Measurements from ENCODE around the gene SAMMSON.

Gene SAMMSON

DNA sequence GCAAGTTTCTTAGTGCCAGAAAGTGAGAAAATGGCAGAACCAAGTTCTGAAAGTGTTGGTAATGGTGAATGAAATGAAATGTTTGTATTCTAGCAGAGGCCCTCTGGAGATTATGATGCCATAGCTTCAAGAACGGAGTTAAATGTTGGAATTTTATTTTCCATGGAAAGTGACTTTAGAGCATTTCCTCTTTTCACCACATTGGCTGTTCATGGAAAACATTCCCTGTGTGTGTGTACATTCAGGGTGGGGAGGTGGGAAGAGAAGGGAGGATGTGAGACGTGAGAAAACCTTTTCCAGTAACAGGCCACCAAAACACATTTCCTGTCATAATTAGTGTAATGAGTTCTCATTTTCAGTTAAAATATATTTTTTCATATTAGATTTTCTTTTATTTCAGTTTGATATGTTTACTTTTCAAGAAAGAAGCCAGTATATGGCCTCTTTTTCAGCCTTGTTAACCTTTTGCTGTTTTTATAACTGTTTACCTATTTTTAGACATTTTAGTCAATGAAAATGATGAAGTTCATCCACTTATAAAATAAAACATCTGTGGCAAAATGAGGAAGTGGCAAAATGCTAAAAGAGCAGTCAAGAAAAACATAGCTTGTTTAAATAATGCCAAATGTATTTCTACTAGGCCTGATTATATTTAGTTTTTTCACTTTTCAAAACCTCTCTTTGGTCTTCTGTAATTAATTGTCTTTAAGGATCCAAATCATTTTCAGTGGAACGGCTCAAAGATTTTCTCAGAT lies 21.6 kb downstream of the SAMMSON start:
- TF ChIP-seq CTCF (IDR thresholded peaks at IDR 0.05): no peak
- Histone ChIP-seq H3K9ac (no peak overlapping the region), H3K4me2 (ENCODE audit: low read length) (no peak overlapping the region), H3K27me3 (ENCODE audit: control insufficient read depth, insufficient read depth, low read length) (no peaks in the 10 kb centered on the region), H3K4me1 (no peaks in the 10 kb centered on the region), H3K79me2 (no peaks in the 10 kb centered on the region), H3K36me3 (ENCODE audit: control insufficient read depth, insufficient read depth, low read length) (no peaks in the 10 kb centered on the region), H3K4me3 (ENCODE audit: low read depth, low read length) (no peak overlapping the region), H3K9me3 (ENCODE audit: control insufficient read depth, low read length) (no peaks in the 10 kb centered on the region), H2AFZ (no peak overlapping the region), H3K27ac (no peak overlapping the region)

- H3K36me3 ChIP-seq (ENCODE audit: control insufficient read depth, insufficient read depth, low read length): no peaks in the 10 kb centered on the region
- H3K9ac ChIP-seq: no peak overlapping the region
- no peak overlapping the region for H3K4me3 ChIP-seq (ENCODE audit: low read depth, low read length)
- TF ChIP-seq CTCF (IDR thresholded peaks at IDR 0.05): no peak
- H2AFZ ChIP-seq: no peak overlapping the region
- no peaks in the 10 kb centered on the region for H3K27me3 ChIP-seq (ENCODE audit: control insufficient read depth, insufficient read depth, low read length)
- H3K27ac ChIP-seq: no peak overlapping the region
- no peak overlapping the region for H3K4me2 ChIP-seq (ENCODE audit: low read length)
- H3K4me1 ChIP-seq: no peaks in the 10 kb centered on the region
- H3K79me2 ChIP-seq: no peaks in the 10 kb centered on the region
- no peaks in the 10 kb centered on the region for H3K9me3 ChIP-seq (ENCODE audit: control insufficient read depth, low read length)
Observed at GRCh38 chr3:70028361-70028760, 28.8 kb downstream of the SAMMSON start.

GRCh38 chr3:70038693-70039092 lies 39.2 kb downstream of the SAMMSON start:
- no peak for TF ChIP-seq CTCF (IDR thresholded peaks at IDR 0.05)

GRCh38 chr3:70040386-70040785 lies 40.9 kb downstream of the SAMMSON start:
- Histone ChIP-seq H3K79me2 (no peaks in the 10 kb centered on the region), H3K36me3 (ENCODE audit: control insufficient read depth, insufficient read depth, low read length) (no peaks in the 10 kb centered on the region), H3K27ac (no peak overlapping the region), H3K4me3 (ENCODE audit: low read depth, low read length) (no peak overlapping the region), H3K9me3 (ENCODE audit: control insufficient read depth, low read length) (no peaks in the 10 kb centered on the region), H3K4me1 (no peaks in the 10 kb centered on the region), H3K4me2 (ENCODE audit: low read length) (no peak overlapping the region), H2AFZ (no peak overlapping the region), H3K27me3 (ENCODE audit: control insufficient read depth, insufficient read depth, low read length) (no peaks in the 10 kb centered on the region), H3K9ac (no peak overlapping the region)
- no peak for TF ChIP-seq CTCF (IDR thresholded peaks at IDR 0.05)

More at GRCh38 chr3:70038693-70039092, 39.2 kb downstream of the SAMMSON start:
- Histone ChIP-seq H3K4me2 (ENCODE audit: low read length) (no peak overlapping the region), H3K4me1 (no peaks in the 10 kb centered on the region), H3K9me3 (ENCODE audit: control insufficient read depth, low read length) (no peaks in the 10 kb centered on the region), H3K27ac (no peak overlapping the region), H3K9ac (no peak overlapping the region), H3K4me3 (ENCODE audit: low read depth, low read length) (no peak overlapping the region), H3K36me3 (ENCODE audit: control insufficient read depth, insufficient read depth, low read length) (no peaks in the 10 kb centered on the region), H2AFZ (no peak overlapping the region), H3K27me3 (ENCODE audit: control insufficient read depth, insufficient read depth, low read length) (no peaks in the 10 kb centered on the region), H3K79me2 (no peaks in the 10 kb centered on the region)

- Histone ChIP-seq H3K9ac (no peak overlapping the region), H3K4me1 (no peaks in the 10 kb centered on the region), H3K9me3 (ENCODE audit: control insufficient read depth, low read length) (no peaks in the 10 kb centered on the region), H3K27ac (no peak overlapping the region), H3K79me2 (no peaks in the 10 kb centered on the region), H3K27me3 (ENCODE audit: control insufficient read depth, insufficient read depth, low read length) (no peaks in the 10 kb centered on the region), H3K36me3 (ENCODE audit: control insufficient read depth, insufficient read depth, low read length) (no peaks in the 10 kb centered on the region), H3K4me2 (ENCODE audit: low read length) (no peak overlapping the region), H2AFZ (no peak overlapping the region), H3K4me3 (ENCODE audit: low read depth, low read length) (no peak overlapping the region)
- TF ChIP-seq CTCF (IDR thresholded peaks at IDR 0.05): no peak
Observed at GRCh38 chr3:70042641-70043040, 43.1 kb downstream of the SAMMSON start.

Data from parathyroid adenoma (tissue), 2 donors.